NB4 (cell line): ENCODE results near the gene ECHDC3.
"Not testable (repeated sequence)": the region's sequence is repeated elsewhere in the genome, so short reads cannot be mapped to it uniquely, and the experiment has no call there.

Source experiments
- DNase-seq: peaks from one replicate; pipeline ENCODE4 v3.0.0; 2010; ENCODE audit warnings: low read depth
- H3K4me3 ChIP-seq: one replicate; pipeline ENCODE4 v1.5.1; 2011; ENCODE audit warnings: mild to moderate bottlenecking, low read depth, low read length, moderate library complexity
- CTCF ChIP-seq: IDR thresholded peaks from one replicate; pipeline ENCODE4 v1.5.1; 2012; ENCODE audit warnings: low read depth, low read length
- MAX ChIP-seq: IDR thresholded peaks from 2 replicates; pipeline ENCODE4 v1.6.1; 2011; ENCODE audit warnings: low read depth, low read length
- MYC ChIP-seq: IDR thresholded peaks from 2 replicates; pipeline ENCODE4 v1.6.1; 2011; ENCODE audit warnings: low read depth, low read length
- POLR2A ChIP-seq: IDR thresholded peaks from 2 replicates; pipeline ENCODE4 v1.6.1; 2011; ENCODE audit warnings: mild to moderate bottlenecking; ENCODE audit not compliant: insufficient read length; ENCODE audit errors: extremely low read depth

The ECHDC3 gene

GRCh38 chr10:11706895-11707567, 35.2 kb upstream of the ECHDC3 start:
- DNase-seq = no peak
- TF ChIP-seq MAX (no peak), POLR2A (no peak), MYC (no peak), CTCF (peak; percentile 4)
- H3K4me3 ChIP-seq = no peak overlapping the region

GRCh38 chr10:11707624-11708350, 34.4 kb upstream of the ECHDC3 start:
- no peak overlapping the region for H3K4me3 ChIP-seq
- no peak for DNase-seq
- TF ChIP-seq MAX (no peak), MYC (no peak), POLR2A (no peak)

- not testable (repeated sequence) for DNase-seq, H3K4me3 ChIP-seq
Measured at GRCh38 chr10:11708801-11709200, 33.4 kb upstream of the ECHDC3 start.

- no peak overlapping the region for H3K4me3 ChIP-seq
- TF ChIP-seq POLR2A = no peak
- TF ChIP-seq CTCF = no peak
- TF ChIP-seq MYC = no peak
- TF ChIP-seq MAX = no peak
- no peak for DNase-seq
Measured at GRCh38 chr10:11712744-11713143, 29.4 kb upstream of the ECHDC3 start.

- peak; percentile 18 for DNase-seq
- TF ChIP-seq POLR2A (no peak), MAX (no peak), MYC (no peak), CTCF (no peak)
- H3K4me3 ChIP-seq = no peak overlapping the region
Measured at GRCh38 chr10:11713186-11713743, 28.9 kb upstream of the ECHDC3 start.

DNA sequence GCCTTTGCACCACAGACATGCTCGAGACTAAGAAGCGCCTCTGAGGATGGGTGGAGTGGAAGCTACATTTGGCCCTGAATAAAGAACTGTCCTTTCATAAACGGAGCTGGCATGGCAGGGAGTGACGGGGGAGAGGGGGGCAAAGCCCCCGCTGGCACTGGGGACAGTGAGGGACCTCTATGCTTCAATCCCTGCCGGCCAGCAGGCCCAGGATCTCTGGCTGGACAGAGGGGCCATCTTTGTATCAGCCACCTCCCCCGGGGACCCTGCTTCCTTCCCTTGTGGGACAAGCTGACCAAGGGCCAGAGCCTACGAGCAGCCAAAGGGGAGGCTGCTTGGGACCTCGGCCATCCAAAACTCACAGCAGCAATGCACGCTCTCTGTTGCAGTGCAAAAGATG, 28.2 kb upstream of the ECHDC3 start:
- no peak for DNase-seq
- H3K4me3 ChIP-seq = no peak overlapping the region
- no peak for TF ChIP-seq POLR2A
- no peak for TF ChIP-seq CTCF
- no peak for TF ChIP-seq MAX
- TF ChIP-seq MYC = no peak
